MM.1S (cell line): ENCODE measurements around the gene ERCC6.

Experiments
- DNase-seq: peaks from one replicate; pipeline ENCODE4 v3.0.0-alpha.2; 2015
- H2AFZ ChIP-seq: fragments of 300-600 bp; sonication (generic); 2 replicates; pipeline ENCODE4 v1.6.0; 2016; ENCODE audit warnings: antibody characterized with exemption, low read length
- H3F3A ChIP-seq: fragments of 300-600 bp; sonication (generic); 2 replicates; pipeline ENCODE4 v1.6.1; 2016; ENCODE audit warnings: mild to moderate bottlenecking, antibody characterized with exemption, low read length, moderate library complexity, mixed read lengths; ENCODE audit not compliant: insufficient read depth
- H3K27ac ChIP-seq: fragments of 300-600 bp; sonication (generic); 2 replicates; pipeline ENCODE4 v1.5.1; 2016; ENCODE audit warnings: mild to moderate bottlenecking, low read length
- H3K27me3 ChIP-seq: fragments of 300-600 bp; sonication (generic); replicated peaks from 2 replicates; pipeline ENCODE4 v1.6.0; 2016; ENCODE audit warnings: low read length; ENCODE audit not compliant: insufficient read depth
- H3K36me3 ChIP-seq: fragments of 300-600 bp; sonication (generic); replicated peaks from 2 replicates; pipeline ENCODE4 v1.6.1; 2016; ENCODE audit warnings: mild to moderate bottlenecking, low read length, mixed read lengths; ENCODE audit not compliant: insufficient read depth
- H3K4me1 ChIP-seq: fragments of 300-600 bp; sonication (generic); 2 replicates; pipeline ENCODE4 v1.6.1; 2016; ENCODE audit warnings: low read length, mixed read lengths
- H3K4me2 ChIP-seq: fragments of 300-600 bp; sonication (generic); 2 replicates; pipeline ENCODE4 v1.6.0; 2016; ENCODE audit warnings: low read depth, low read length
- H3K4me3 ChIP-seq: fragments of 300-600 bp; sonication (generic); 2 replicates; pipeline ENCODE4 v1.5.1; 2016; ENCODE audit warnings: low read length, mixed read lengths
- H3K79me2 ChIP-seq: fragments of 300-600 bp; sonication (generic); 2 replicates; pipeline ENCODE4 v1.6.1; 2016; ENCODE audit warnings: mixed run types, low read length, mixed read lengths
- H3K9ac ChIP-seq: fragments of 300-600 bp; sonication (generic); 2 replicates; pipeline ENCODE4 v1.6.1; 2016; ENCODE audit warnings: low read length, mixed read lengths
- H3K9me2 ChIP-seq: fragments of 300-600 bp; sonication (generic); replicated peaks from 2 replicates; pipeline ENCODE4 v1.6.1; 2016; ENCODE audit warnings: mild to moderate bottlenecking, low read length, mixed read lengths; ENCODE audit not compliant: insufficient read depth
- H3K9me3 ChIP-seq: fragments of 300-600 bp; sonication (generic); replicated peaks from 2 replicates; pipeline ENCODE4 v1.6.1; 2016; ENCODE audit warnings: mild to moderate bottlenecking, low read length, mixed read lengths; ENCODE audit not compliant: insufficient read depth
- H4K20me1 ChIP-seq: fragments of 300-600 bp; sonication (generic); 2 replicates; pipeline ENCODE4 v1.6.1; 2016; ENCODE audit warnings: mild to moderate bottlenecking, low read length, moderate library complexity, mixed read lengths; ENCODE audit not compliant: insufficient read depth
- CTCF ChIP-seq: fragments of 300-600 bp; sonication (generic); IDR thresholded peaks from 2 replicates; pipeline ENCODE4 v1.5.1; 2016; ENCODE audit warnings: antibody characterized with exemption, low read length, mixed read lengths
- EZH2 ChIP-seq: fragments of 300-600 bp; sonication (generic); optimal IDR thresholded peaks from 2 replicates; pipeline ENCODE3; 2017; ENCODE audit warnings: low read depth, mild to moderate bottlenecking, antibody characterized with exemption, low read length, mixed read lengths
- EZH2phosphoT487 ChIP-seq: fragments of 300-600 bp; sonication (generic); IDR thresholded peaks from 2 replicates; pipeline ENCODE4 v1.6.1; 2018; ENCODE audit warnings: antibody characterized with exemption, low read length

Gene ERCC6

GRCh38 chr10:49540056-49540797 lies 1.3 kb upstream of the ERCC6 start:
- Histone ChIP-seq H3K9me2 (no peaks in the 10 kb centered on the region), H3K79me2 (peaks cover 19% of the 10 kb centered on the region), H3K4me1 (peaks cover 8% of the 10 kb centered on the region), H3K27ac (no peak overlapping the region), H2AFZ (no peak overlapping the region), H4K20me1 (no peaks in the 10 kb centered on the region), H3K4me3 (no peak overlapping the region), H3K36me3 (no peaks in the 10 kb centered on the region), H3K9ac (no peak overlapping the region), H3K9me3 (no peaks in the 10 kb centered on the region), H3K27me3 (no peaks in the 10 kb centered on the region), H3F3A (peaks cover 4% of the 10 kb centered on the region), H3K4me2 (peak overlapping the region; percentile 88; the same call in 1 of the 2 replicates)
- DNase-seq: no peak
- no peak for TF ChIP-seq EZH2
- TF ChIP-seq EZH2phosphoT487: no peak
- no peak for TF ChIP-seq CTCF

- Histone ChIP-seq H3K9me2 (no peaks in the 10 kb centered on the region), H4K20me1 (0 out of 2 replicates have a peak, but pooled peaks cover 3% of the 10 kb centered on the region), H3F3A (peaks cover 10% of the 10 kb centered on the region), H3K4me1 (peaks cover 17% of the 10 kb centered on the region), H3K79me2 (peaks cover 23% of the 10 kb centered on the region), H3K4me2 (peak overlapping the region; percentile 88), H3K27ac (peak overlapping the region; percentile 67), H2AFZ (peak overlapping the region; percentile 79), H3K9ac (peak overlapping the region; percentile 56), H3K27me3 (no peaks in the 10 kb centered on the region), H3K9me3 (no peaks in the 10 kb centered on the region), H3K36me3 (no peaks in the 10 kb centered on the region), H3K4me3 (peak overlapping the region; percentile 66)
- peak; percentile 37 for DNase-seq
- TF ChIP-seq EZH2phosphoT487 (no peak), EZH2 (no peak), CTCF (no peak)
Observed at GRCh38 chr10:49539320-49539885, 482 bp upstream of the ERCC6 start.

- Histone ChIP-seq H4K20me1 (0 out of 2 replicates have a peak, but pooled peaks cover 3% of the 10 kb centered on the region), H3K9me3 (no peaks in the 10 kb centered on the region), H2AFZ (no peak overlapping the region), H3K9ac (no peak overlapping the region), H3K27ac (peak overlapping the region; percentile 18; the same call in 1 of the 2 replicates), H3K27me3 (no peaks in the 10 kb centered on the region), H3K36me3 (no peaks in the 10 kb centered on the region), H3F3A (peaks cover 10% of the 10 kb centered on the region), H3K4me2 (peak overlapping the region; percentile 47; the same call in 1 of the 2 replicates), H3K4me1 (peaks cover 20% of the 10 kb centered on the region), H3K4me3 (no peak overlapping the region), H3K9me2 (no peaks in the 10 kb centered on the region), H3K79me2 (peaks cover 40% of the 10 kb centered on the region)
- TF ChIP-seq EZH2 (no peak), CTCF (no peak), EZH2phosphoT487 (no peak)
- DNase-seq: peak; percentile 69
Observed at GRCh38 chr10:49534670-49535381, 4.1 kb downstream of the ERCC6 start.
